ENCODE measurements around the gene U2AF2. TPM values are rescaled to one million over a fixed set of nuclear protein-coding genes. Genes with fewer than 3 reads are reported as not detected.
A peak's percentile ranks its signal among the peaks of the same experiment; 100 is the strongest.

The U2AF2 gene
- total RNA-seq, 1 donor from 2014 or later: 74.0 TPM

GRCh38 chr19:55649268-55650125 lies 5.3 kb upstream of the U2AF2 start:
- peaks cover 17% of the 10 kb centered on the region for H3K36me3 ChIP-seq
- no peaks in the 10 kb centered on the region for H3K9me3 ChIP-seq (replicated peaks)
- no peak for DNase-seq
- intact Hi-C loops (cut with micrococcal nuclease): no loop called here
- H3K27me3 ChIP-seq (ENCODE audit: low read depth): no peaks in the 10 kb centered on the region
- H3K27ac ChIP-seq (replicated peaks): peak overlapping the region; percentile 94
- TF ChIP-seq CTCF (IDR thresholded peaks at IDR 0.05; ENCODE audit: borderline replicate concordance): no peak
- H3K4me3 ChIP-seq: peak overlapping the region; percentile 97
- H3K4me1 ChIP-seq: peaks cover 48% of the 10 kb centered on the region

- DNase-seq: no peak
- Histone ChIP-seq H3K27me3 (ENCODE audit: low read depth) (no peaks in the 10 kb centered on the region), H3K4me3 (no peak overlapping the region), H3K36me3 (peaks cover 11% of the 10 kb centered on the region), H3K4me1 (peaks cover 45% of the 10 kb centered on the region), H3K9me3 (replicated peaks) (no peaks in the 10 kb centered on the region), H3K27ac (replicated peaks) (no peak overlapping the region)
- intact Hi-C loops (cut with micrococcal nuclease): no loop called here
- TF ChIP-seq CTCF (IDR thresholded peaks at IDR 0.05; ENCODE audit: borderline replicate concordance): no peak
Measured at GRCh38 chr19:55650126-55650557, 4.7 kb upstream of the U2AF2 start.

- intact Hi-C loops (cut with micrococcal nuclease): no loop called here
- Histone ChIP-seq H3K27me3 (ENCODE audit: low read depth) (no peaks in the 10 kb centered on the region), H3K9me3 (replicated peaks) (no peaks in the 10 kb centered on the region), H3K4me3 (no peak overlapping the region), H3K27ac (replicated peaks) (no peak overlapping the region), H3K4me1 (peaks cover 51% of the 10 kb centered on the region), H3K36me3 (peaks cover 7% of the 10 kb centered on the region)
- no peak for TF ChIP-seq CTCF (IDR thresholded peaks at IDR 0.05; ENCODE audit: borderline replicate concordance)
- no peak for DNase-seq
Measured at GRCh38 chr19:55650602-55651230, 4.1 kb upstream of the U2AF2 start.

GRCh38 chr19:55651236-55651635 lies 3.6 kb upstream of the U2AF2 start:
- no peaks in the 10 kb centered on the region for H3K27me3 ChIP-seq (ENCODE audit: low read depth)
- no peak overlapping the region for H3K27ac ChIP-seq (replicated peaks)
- no peak for DNase-seq
- peaks cover 7% of the 10 kb centered on the region for H3K36me3 ChIP-seq
- H3K9me3 ChIP-seq (replicated peaks): no peaks in the 10 kb centered on the region
- H3K4me1 ChIP-seq: peaks cover 56% of the 10 kb centered on the region
- H3K4me3 ChIP-seq: no peak overlapping the region
- TF ChIP-seq CTCF (IDR thresholded peaks at IDR 0.05; ENCODE audit: borderline replicate concordance): no peak
- intact Hi-C loops (cut with micrococcal nuclease): no loop called here

- no peak for DNase-seq
- intact Hi-C loops (cut with micrococcal nuclease): no loop called here
Measured at GRCh38 chr19:55652311-55653128, 2.3 kb upstream of the U2AF2 start.

More at GRCh38 chr19:55652311-55653128, 2.3 kb upstream of the U2AF2 start:
- no peak for TF ChIP-seq CTCF (IDR thresholded peaks at IDR 0.05; ENCODE audit: borderline replicate concordance)
- Histone ChIP-seq H3K27ac (replicated peaks) (peak overlapping the region; percentile 98), H3K4me3 (peak overlapping the region; percentile 88), H3K4me1 (peaks cover 59% of the 10 kb centered on the region), H3K27me3 (ENCODE audit: low read depth) (no peaks in the 10 kb centered on the region), H3K9me3 (replicated peaks) (no peaks in the 10 kb centered on the region), H3K36me3 (peaks cover 9% of the 10 kb centered on the region)

Measured in left ventricle myocardium inferior (tissue), 1 donor.